ENCODE data around the gene KCNK4.
"Not testable (repeated sequence)": the region's sequence is repeated elsewhere in the genome, so short reads cannot be mapped to it uniquely, and the experiment has no call there.

KCNK4 gene

GRCh38 chr11:64292460-64293254, 1.6 kb downstream of the KCNK4 start:
- no peak for DNase-seq

GRCh38 chr11:64294774-64295173, 3.7 kb downstream of the KCNK4 start:
- DNase-seq: peak; percentile 63

GRCh38 chr11:64295760-64296159, 4.7 kb downstream of the KCNK4 start:
- DNase-seq: no peak

- no peak for DNase-seq
Measured at GRCh38 chr11:64296236-64296635, 5.1 kb downstream of the KCNK4 start.

- DNase-seq: no peak
Measured at GRCh38 chr11:64296830-64297698, 6.0 kb downstream of the KCNK4 start.

GRCh38 chr11:64297699-64298358, 6.7 kb downstream of the KCNK4 start:
- no peak for DNase-seq

- DNase-seq: no peak
Measured at GRCh38 chr11:64298966-64299846, 8.1 kb downstream of the KCNK4 start.

- DNase-seq: no peak
Measured at GRCh38 chr11:64299847-64300648, 8.9 kb downstream of the KCNK4 start, which contains the start of gene CATSPERZ. CATSPERZ (plus strand) TSS chr11:64300358; CDS start chr11:64300411, 53 bp downstream.

GRCh38 chr11:64303109-64304031, 12.3 kb downstream of the KCNK4 start:
- no peak for DNase-seq

GRCh38 chr11:64304032-64304315, 12.9 kb downstream of the KCNK4 start:
- no peak for DNase-seq

GRCh38 chr11:64304316-64305072, 13.4 kb downstream of the KCNK4 start:
- DNase-seq: peak; percentile 85

- peak; percentile 94 for DNase-seq
Measured at GRCh38 chr11:64305075-64305690, 14.1 kb downstream of the KCNK4 start, which contains the start of gene ESRRA. ESRRA (plus strand) TSS chr11:64305524; CDS start chr11:64307180, 1,656 bp downstream.

- peak; percentile 54 for DNase-seq
Measured at GRCh38 chr11:64305691-64306562, 14.8 kb downstream of the KCNK4 start.

- DNase-seq: no peak
Measured at GRCh38 chr11:64306563-64306875, 15.4 kb downstream of the KCNK4 start.

GRCh38 chr11:64306876-64307622, 15.9 kb downstream of the KCNK4 start:
- DNase-seq: no peak

- not testable (repeated sequence) for DNase-seq
Measured at GRCh38 chr11:64307795-64308194, 16.7 kb downstream of the KCNK4 start.

GRCh38 chr11:64312947-64313346, 21.8 kb downstream of the KCNK4 start:
- DNase-seq: no peak

All from fibroblast of skin of back (primary cell).